GM21786 (cell line): Measurements from ENCODE around the gene MFF.
"Not testable (repeated sequence)": the region's sequence is repeated elsewhere in the genome, so short reads cannot be mapped to it uniquely, and the experiment has no call there.

Experiments used
- ATAC-seq: cut with Tn5 transposase; IDR thresholded peaks from one replicate; pipeline ENCODE4 v1.9.1; 2021; ENCODE audit not compliant: unreplicated experiment

MFF gene

GRCh38 chr2:227377467-227378351 lies 52.7 kb downstream of the MFF start:
- no peak for ATAC-seq

GRCh38 chr2:227378371-227378782 lies 53.3 kb downstream of the MFF start:
- no peak for ATAC-seq

- ATAC-seq = no peak
These were observed 54.0 kb downstream of the MFF start, which contains the start of gene TM4SF20 for GRCh38 chr2:227379095-227379494. TM4SF20 (minus strand) TSS chr2:227379306; CDS start chr2:227379268, 38 bp downstream.

GRCh38 chr2:227382241-227382835 lies 57.3 kb downstream of the MFF start:
- ATAC-seq = not testable (repeated sequence)

GRCh38 chr2:227383686-227384085 lies 58.6 kb downstream of the MFF start:
- no peak for ATAC-seq

- no peak for ATAC-seq
These were observed 61.6 kb downstream of the MFF start for GRCh38 chr2:227386630-227387029.

GRCh38 chr2:227387583-227387982 lies 62.5 kb downstream of the MFF start, which contains the start of gene SCYGR1:
SCYGR1 (minus strand) TSS chr2:227387949; CDS start chr2:227387949, 0 bp downstream.
- ATAC-seq = not testable (repeated sequence)

- ATAC-seq = no peak
These were observed 63.5 kb downstream of the MFF start for GRCh38 chr2:227388537-227389011.

GRCh38 chr2:227389231-227389630 lies 64.2 kb downstream of the MFF start:
- ATAC-seq = no peak

GRCh38 chr2:227389661-227390060 lies 64.6 kb downstream of the MFF start:
- no peak for ATAC-seq

- ATAC-seq = no peak
These were observed 65.6 kb downstream of the MFF start for GRCh38 chr2:227390468-227391256.

- ATAC-seq = no peak
These were observed 69.3 kb downstream of the MFF start for GRCh38 chr2:227394401-227394800.

GRCh38 chr2:227395556-227395955 lies 70.5 kb downstream of the MFF start:
- no peak for ATAC-seq

- ATAC-seq = no peak
These were observed 72.5 kb downstream of the MFF start for GRCh38 chr2:227397562-227397961.

- ATAC-seq = no peak
These were observed 73.9 kb downstream of the MFF start for GRCh38 chr2:227398684-227399670.

- no peak for ATAC-seq
These were observed 76.5 kb downstream of the MFF start for GRCh38 chr2:227401550-227401949.

GRCh38 chr2:227402321-227402720 lies 77.3 kb downstream of the MFF start:
- ATAC-seq = no peak

- ATAC-seq = no peak
These were observed 77.9 kb downstream of the MFF start for GRCh38 chr2:227402959-227403358.

GRCh38 chr2:227404585-227405271 lies 79.7 kb downstream of the MFF start:
- ATAC-seq = no peak
